PC-3 (cell line): Measurements from ENCODE around the gene TGFBI.

Experiments used
- CTCF ChIP-seq: fragments of 300-600 bp; sonication (generic); conservative IDR thresholded peaks from 2 replicates; pipeline ENCODE4 v1.5.1; 2017; ENCODE audit warnings: antibody characterized with exemption, low read depth, mild to moderate bottlenecking, low read length
- EZH2 ChIP-seq: fragments of 300-600 bp; sonication (generic); IDR thresholded peaks from one replicate; pipeline ENCODE4 v1.6.1; 2017; ENCODE audit warnings: antibody characterized with exemption, mild to moderate bottlenecking, low read length; ENCODE audit not compliant: unreplicated experiment

GRCh38 chr5:136016945-136017530 is 11.8 kb upstream of the TGFBI start:
- TF ChIP-seq CTCF: no peak
- TF ChIP-seq EZH2: no peak
